GM12801 (cell line): ENCODE measurements around the gene DNAH7.

ENCODE experiments used
- TF ChIP-seq, protein P1 (sequence below): IDR thresholded peaks from one replicate; pipeline ENCODE4 v1.5.1; 2011; ENCODE audit warnings: control low read depth; ENCODE audit not compliant: insufficient read length; ENCODE audit errors: extremely low read depth

Gene DNAH7

DNA sequence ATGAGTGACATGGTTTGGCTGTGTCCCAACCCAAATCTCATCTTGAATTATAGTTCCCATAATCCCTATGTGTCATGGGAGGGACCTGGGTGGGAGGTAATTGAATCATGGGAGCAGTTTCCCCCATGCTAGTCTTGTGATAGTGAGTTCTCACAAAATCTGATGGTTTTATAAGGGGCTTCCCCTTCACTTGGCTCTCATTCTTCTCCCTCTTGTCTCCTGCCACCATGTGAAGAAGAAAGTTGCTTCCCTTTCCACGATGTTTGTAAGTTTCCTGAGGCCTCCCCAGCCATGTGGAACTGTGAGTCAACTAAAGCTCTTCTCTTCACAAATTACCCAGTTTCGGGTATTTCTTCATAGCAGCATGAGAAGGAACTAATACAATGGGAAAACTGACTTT is 14.0 kb downstream of the DNAH7 start:
- TF ChIP-seq, protein P1, sequence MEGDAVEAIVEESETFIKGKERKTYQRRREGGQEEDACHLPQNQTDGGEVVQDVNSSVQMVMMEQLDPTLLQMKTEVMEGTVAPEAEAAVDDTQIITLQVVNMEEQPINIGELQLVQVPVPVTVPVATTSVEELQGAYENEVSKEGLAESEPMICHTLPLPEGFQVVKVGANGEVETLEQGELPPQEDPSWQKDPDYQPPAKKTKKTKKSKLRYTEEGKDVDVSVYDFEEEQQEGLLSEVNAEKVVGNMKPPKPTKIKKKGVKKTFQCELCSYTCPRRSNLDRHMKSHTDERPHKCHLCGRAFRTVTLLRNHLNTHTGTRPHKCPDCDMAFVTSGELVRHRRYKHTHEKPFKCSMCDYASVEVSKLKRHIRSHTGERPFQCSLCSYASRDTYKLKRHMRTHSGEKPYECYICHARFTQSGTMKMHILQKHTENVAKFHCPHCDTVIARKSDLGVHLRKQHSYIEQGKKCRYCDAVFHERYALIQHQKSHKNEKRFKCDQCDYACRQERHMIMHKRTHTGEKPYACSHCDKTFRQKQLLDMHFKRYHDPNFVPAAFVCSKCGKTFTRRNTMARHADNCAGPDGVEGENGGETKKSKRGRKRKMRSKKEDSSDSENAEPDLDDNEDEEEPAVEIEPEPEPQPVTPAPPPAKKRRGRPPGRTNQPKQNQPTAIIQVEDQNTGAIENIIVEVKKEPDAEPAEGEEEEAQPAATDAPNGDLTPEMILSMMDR = no peak

DNA sequence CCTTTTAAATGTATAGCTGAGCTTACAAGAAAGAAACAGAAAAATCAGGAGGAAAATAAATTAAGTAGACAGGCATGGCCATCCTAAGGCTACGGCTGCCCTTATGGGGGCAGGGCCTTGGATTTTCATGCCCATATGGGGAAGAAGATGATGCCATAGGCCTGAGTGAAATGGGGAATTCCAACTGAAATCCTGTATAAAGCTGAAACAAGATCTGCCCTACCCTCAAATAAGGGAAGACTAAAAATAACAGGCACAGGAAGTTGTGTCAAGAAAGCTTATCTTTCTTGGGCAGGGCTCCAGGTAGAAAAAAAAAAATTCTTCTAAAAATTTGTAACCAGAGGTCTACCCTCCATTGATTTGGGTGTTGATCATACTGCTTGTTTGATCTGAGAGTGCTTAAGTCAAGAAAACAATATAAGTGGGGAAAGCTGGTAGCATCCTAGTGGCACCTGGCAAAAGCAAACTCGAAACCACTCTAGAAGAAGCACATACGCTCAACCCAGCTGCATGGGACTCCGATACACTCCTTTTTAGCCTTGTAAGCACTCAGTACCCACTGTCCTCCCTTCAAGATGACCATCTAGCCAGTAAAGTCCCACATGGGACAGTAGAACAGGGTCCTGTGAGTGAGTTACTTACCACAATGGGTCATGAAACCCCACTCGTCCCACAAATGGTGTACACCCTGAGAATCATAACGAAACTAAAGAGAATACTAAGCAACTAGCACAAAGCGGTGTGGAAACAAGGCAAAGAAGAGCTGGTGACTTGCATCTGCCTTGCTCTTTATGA is 22.3 kb downstream of the DNAH7 start:
- TF ChIP-seq, protein P1 = no peak

DNA sequence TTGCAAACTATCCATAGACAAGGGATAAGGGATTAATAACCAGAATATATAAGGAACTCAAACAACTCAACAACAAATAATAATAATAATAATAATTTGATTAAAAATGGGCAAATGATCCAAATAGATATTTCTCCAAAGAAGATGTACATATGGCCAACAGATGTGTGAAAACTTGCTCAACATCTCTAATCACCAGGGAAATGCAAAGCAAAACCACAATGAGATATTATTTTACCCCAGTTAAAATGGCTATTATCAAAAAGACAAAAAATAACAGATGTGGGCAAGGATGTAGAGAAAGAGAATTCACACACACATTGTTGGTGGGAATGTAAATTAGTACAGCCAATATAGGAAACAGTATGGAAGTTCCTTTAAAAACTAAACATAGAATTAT is 26.9 kb downstream of the DNAH7 start:
- TF ChIP-seq, protein P1 = no peak

DNA sequence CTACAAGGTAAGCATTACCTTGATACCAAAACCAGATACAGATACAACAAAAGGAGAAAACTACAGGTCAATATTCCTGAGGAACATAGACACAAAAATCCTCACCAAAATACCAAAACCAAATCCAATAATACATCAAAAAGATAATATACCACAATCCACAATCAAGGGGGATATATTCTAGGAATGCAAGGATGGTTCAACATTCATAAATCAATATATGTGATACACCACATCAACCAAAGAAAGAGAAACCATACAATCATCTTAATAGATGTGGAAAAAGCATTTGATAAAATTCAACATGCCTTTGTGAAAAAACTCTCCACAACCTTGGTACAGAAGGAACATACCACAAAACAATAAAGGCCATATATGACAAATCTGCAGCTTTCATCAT is 28.4 kb downstream of the DNAH7 start:
- TF ChIP-seq, protein P1 = no peak

DNA sequence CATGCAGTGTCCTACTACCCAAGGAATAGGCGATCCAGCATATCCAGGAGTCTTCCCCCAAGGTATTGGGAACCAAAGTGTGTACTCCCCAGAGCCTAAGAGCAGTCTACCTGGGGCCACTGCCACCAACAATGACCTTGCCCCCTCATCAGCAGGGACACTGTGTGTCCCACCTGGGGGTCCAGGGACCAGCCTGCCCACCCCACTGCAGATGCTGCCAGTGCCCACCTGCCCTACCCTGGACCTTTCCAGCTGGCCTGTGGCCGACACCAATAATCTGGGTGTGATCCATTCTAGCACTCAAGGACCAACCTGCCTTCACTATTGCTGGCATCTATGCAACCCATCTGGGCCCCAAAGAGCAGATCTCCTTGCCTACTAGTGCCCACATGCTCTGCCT is 32.2 kb downstream of the DNAH7 start:
- TF ChIP-seq, protein P1 = no peak

DNA sequence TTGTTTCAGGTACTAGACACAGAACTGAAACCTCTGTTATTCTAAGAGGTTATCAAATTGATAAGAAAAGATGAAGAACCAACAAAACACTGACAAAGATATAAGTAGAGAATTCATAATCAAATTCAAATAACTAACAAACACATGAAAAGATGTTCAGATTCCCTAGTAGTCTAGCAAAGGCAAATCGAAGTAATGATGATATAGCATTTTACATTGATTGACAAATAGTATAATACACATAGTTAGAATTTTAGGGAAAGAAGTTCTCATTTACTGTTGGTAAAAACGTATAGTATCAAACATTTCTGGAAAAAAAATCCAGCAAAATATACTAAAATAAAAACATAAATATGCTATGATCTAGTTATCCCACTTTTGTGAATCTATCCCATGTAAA is 50.6 kb downstream of the DNAH7 start:
- TF ChIP-seq, protein P1 = no peak

DNA sequence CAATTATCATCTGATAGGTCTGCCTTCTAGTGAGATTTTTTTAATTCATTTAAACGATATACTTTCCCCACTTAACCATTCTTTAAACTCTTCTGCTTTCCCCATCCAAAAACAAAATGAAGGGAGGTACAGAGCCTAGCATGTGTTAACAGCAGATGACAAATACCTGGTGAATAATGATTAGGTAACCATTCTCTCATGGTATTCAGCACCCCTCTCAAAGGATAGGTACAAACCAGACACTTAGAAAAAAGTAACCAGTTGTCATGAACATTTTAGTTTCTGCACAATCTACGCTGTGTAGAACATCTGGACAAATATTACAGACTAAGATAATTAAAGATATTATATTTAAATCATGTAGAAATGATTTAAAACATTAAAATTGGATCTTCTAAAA is 56.3 kb downstream of the DNAH7 start:
- TF ChIP-seq, protein P1 = no peak

DNA sequence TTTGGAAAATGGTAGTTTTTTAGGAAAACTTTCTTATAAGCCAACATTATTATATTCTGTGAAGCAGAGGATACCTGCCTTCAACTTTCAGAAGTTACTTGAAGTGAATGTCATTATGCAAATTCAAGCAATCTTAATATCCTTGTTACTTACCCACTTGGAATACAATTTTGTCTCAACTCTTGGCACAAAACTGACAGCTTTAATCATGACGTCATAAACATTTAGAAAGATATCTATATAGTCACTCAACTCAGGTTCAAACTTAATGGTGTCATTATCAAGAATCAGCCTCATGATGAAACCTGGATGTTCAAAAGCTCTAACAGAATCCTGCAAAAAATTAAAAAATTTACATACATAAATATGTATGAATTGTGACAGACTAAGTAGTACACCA is 68.1 kb downstream of the DNAH7 start:
- TF ChIP-seq, protein P1 = no peak
